ENCODE results near the gene TMPRSS3. TPM values are rescaled to one million over a fixed set of nuclear protein-coding genes. Genes with fewer than 3 reads are reported as not detected.
A peak's percentile ranks its signal among the peaks of the same experiment; 100 is the strongest.

Gene TMPRSS3
- total and polyA plus RNA-seq, 2 of the 13 experiments (the other 11 are each of a cell fraction or from before 2014, with no cell fraction given): 2.8 to 16.9 TPM

- TF ChIP-seq ZNF710 (CRISPR knock-in tag; IDR thresholded peaks at IDR 0.05; ENCODE audit: borderline replicate concordance): no peak
- no peak for TF ChIP-seq PREB (CRISPR knock-in tag; IDR thresholded peaks at IDR 0.05)
- peak; percentile 60; the same call in 1 of the 2 replicates for TF ChIP-seq MIER2 (CRISPR knock-in tag; IDR thresholded peaks at IDR 0.05)
- TF ChIP-seq, protein P1, sequence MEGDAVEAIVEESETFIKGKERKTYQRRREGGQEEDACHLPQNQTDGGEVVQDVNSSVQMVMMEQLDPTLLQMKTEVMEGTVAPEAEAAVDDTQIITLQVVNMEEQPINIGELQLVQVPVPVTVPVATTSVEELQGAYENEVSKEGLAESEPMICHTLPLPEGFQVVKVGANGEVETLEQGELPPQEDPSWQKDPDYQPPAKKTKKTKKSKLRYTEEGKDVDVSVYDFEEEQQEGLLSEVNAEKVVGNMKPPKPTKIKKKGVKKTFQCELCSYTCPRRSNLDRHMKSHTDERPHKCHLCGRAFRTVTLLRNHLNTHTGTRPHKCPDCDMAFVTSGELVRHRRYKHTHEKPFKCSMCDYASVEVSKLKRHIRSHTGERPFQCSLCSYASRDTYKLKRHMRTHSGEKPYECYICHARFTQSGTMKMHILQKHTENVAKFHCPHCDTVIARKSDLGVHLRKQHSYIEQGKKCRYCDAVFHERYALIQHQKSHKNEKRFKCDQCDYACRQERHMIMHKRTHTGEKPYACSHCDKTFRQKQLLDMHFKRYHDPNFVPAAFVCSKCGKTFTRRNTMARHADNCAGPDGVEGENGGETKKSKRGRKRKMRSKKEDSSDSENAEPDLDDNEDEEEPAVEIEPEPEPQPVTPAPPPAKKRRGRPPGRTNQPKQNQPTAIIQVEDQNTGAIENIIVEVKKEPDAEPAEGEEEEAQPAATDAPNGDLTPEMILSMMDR (CRISPR knock-in tag; IDR thresholded peaks at IDR 0.05): no peak
- TF ChIP-seq ZBTB2 (CRISPR knock-in tag; IDR thresholded peaks at IDR 0.05; ENCODE audit: low read depth): no peak
- no peak for TF ChIP-seq RBM39 (IDR thresholded peaks at IDR 0.05; ENCODE audit: low read depth, low read length, poor library complexity, severe bottlenecking)
- peak; percentile 66; the same call in 1 of the 2 replicates for TF ChIP-seq SP5 (CRISPR knock-in tag; IDR thresholded peaks at IDR 0.05; ENCODE audit: borderline replicate concordance, low read depth)
- TF ChIP-seq ZNF251 (CRISPR knock-in tag; IDR thresholded peaks at IDR 0.05): no peak
- no peak for TF ChIP-seq PHF20 (CRISPR knock-in tag; IDR thresholded peaks at IDR 0.05)
- TF ChIP-seq ZFX (CRISPR knock-in tag; IDR thresholded peaks at IDR 0.05; ENCODE audit: low read depth): no peak
- TF ChIP-seq ETS1 (CRISPR knock-in tag; IDR thresholded peaks at IDR 0.05): no peak
- TF ChIP-seq ZNF232 (CRISPR knock-in tag; IDR thresholded peaks at IDR 0.05; ENCODE audit: borderline replicate concordance): 0 out of 2 replicates have a peak, but pooled peaks have one; percentile 23
- no peak for TF ChIP-seq MAFF (IDR thresholded peaks at IDR 0.05; ENCODE audit: low read depth, low read length)
- TF ChIP-seq ZNF280D (CRISPR knock-in tag; IDR thresholded peaks at IDR 0.05): peak; percentile 66; the same call in 1 of the 2 replicates
- no peak for TF ChIP-seq AGO1 (IDR thresholded peaks at IDR 0.05; ENCODE audit: low read depth, low read length, poor library complexity, severe bottlenecking)
These were observed 9.7 kb downstream of the TMPRSS3 start (continued) for GRCh38 chr21:42386034-42386591.

All from HepG2 (cell line).